GM18520 (cell line): ENCODE measurements around the gene WNT7B.

Source experiments
- ATAC-seq: cut with Tn5 transposase; IDR thresholded peaks from one replicate; pipeline ENCODE4 v1.9.1; 2021; ENCODE audit not compliant: unreplicated experiment

Gene WNT7B

DNA sequence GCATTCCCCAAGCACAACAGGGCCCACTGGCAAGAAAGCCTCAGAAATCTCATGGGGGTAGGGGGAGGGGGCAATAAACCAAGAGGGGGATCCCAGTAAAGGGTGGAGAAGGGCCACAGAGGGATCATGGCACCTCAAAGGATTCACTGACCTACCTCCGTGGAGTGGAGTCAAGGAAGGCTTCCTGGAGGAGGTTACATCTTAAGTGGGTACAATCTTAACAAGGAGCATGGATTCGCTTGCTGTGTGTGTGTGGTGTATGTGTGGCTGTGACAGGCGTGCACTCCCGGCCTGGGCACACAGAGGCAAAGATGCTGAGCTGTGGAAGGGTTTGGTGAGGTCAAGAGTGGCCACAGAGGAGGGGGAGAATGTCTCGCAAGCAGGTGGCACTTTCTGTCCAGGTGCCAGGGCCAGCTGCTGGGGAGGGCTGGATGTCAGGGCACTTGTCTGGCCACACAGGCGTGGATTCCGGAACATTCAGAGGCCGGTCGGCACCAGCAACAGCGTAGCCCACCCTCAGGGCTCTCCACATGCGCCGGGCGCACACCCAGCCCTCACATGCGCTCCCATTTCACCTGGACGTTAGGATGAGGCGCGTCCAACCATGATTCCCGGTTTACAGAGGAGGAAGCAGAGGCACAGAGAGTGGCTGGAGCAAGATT, 43.3 kb downstream of the WNT7B start:
- no peak for ATAC-seq

DNA sequence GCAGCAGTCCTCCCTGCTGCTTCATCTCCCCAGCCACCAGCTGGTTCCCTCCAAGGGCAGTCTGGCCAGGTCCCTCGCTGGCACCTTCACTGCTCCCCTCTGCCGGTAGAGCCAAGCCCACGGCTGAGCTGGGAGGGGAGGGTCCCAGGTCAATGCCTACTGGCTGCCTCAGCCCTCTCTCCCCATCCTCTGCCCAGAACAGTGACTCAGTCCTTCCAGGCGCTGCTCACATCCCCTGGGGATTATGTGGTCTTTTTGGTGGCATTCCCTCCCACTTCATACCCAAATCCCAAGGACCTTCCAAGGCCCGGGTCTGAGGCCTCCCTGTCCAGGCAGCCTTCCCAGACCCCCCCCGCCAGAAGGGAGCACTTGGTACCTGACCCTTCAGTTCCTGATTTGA, 44.9 kb downstream of the WNT7B start:
- no peak for ATAC-seq

DNA sequence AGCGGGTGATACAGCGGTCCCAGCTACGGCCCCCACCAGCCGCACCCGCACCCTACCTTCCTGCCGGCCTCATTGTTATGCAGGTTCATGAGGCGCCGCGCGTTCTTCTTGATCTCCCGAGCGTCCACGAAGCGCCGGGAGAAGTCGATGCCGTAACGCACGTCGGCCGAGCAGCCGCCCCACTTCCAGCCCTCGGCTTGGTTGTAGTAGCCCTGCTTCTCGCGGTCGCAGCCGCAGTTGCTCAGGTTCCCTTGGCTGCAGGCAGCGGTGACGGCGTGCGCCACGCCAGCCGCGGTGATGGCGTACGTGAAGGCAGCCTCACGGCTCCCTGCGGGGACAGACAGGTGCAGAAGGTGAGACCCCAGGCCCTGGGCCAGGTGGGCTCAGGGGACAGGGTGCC, 45.9 kb downstream of the WNT7B start:
- no peak for ATAC-seq

DNA sequence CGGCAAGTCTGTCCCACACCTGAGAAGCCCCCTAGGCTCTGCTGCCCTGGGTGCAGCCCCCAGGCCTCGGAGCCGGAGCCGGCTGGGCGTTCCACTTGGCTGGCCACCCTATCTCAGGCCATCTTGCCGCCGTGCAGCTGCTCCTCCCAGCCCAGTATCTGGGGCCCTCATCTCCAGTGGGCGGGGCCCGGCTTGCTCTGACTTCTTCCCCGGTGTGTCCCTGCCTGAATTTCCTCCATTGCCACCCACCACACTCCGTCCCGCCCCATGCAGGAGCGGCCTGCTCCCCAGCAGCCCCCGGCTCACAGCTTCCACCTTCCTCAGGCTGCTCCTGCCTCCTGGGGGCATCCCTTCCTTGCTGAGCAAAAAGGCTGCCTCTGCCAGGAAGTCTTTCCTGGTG, 46.6 kb downstream of the WNT7B start:
- no peak for ATAC-seq

DNA sequence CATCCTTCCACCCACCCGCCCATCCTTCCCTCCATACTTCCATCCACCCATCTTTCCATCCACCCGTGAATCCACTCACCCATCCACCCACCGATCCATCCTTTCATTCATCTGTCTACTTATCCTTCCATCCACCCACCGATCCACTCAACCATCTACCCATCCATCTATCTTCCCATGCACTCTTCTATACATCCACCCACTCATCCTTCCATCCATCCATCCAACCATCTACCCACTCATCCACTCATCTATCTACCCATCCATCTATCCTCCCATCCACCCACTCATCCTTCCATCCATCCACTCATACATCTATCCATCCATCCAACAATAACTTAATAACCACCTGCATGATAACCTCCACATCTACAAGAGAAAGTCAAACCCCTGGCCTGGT, 47.3 kb downstream of the WNT7B start:
- no peak for ATAC-seq

DNA sequence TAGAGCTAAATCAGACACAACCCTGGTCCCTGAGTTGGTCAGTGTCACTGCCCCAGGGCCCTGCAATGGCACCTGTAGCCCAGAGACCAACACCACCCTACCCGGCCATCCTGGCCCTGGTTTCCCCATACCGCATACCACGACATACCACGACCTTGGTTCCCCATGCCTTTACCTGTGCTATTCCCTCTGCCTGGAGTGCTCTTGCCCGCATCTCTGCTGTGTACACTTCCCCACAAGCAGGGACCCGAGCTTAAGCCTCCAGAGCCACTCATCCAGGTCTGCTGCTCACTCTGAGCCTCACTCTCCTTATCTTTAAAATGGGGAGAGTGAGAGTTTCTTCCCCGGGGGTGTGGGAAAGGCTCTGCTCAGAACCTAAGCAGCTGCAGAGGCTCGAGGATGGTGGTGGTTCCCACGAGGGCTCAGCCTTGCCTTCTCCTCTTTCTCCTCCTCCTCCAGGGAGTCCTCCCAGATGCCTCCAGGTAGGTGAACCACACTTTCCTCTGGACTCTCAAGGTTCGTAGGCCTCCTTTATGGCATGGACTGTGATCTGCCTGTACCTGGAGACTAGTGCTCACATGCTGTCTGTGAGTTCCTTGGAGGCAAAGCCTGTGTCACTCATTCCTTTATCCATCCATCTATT, 48.1 kb downstream of the WNT7B start:
- no peak for ATAC-seq

DNA sequence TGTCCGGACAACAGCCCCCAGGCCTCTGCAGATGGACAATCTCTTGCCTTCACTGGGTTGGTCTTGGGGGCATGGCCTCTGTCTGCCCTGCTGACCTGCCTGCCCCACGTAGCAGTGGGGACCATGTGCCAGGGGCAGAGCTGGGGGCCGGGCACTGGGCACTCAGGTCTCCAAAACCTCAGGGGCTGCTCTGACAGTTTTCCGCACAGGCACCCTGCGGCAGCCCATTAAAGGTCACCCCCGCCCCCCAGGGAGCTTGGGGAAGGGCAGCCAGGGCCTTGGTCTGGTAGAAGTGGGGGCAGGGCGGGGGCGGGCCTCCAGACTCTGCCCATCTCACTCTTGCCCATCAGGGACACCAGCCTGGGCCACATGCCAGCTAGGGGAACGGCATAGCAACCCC, 49.9 kb downstream of the WNT7B start:
- no peak for ATAC-seq

DNA sequence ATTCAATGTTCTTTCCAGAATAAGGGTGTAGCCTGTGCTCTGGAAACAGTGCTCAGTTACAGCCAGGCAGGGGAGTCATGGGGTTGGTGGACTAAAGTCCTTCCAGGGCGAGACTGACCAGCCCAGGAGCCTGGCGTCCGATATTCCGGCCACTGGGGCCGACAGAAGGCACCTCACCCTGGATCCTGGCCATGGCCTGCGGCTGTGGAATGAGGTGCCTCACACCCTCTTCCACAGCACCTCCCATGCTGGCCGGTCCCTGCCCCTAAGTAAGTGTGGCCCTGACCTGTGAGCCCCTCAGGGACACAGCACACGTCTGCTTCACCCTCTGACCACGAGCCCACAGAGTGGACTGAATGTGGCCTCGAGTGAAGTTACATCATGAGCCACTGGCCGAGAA, 50.5 kb downstream of the WNT7B start:
- ATAC-seq = no peak

DNA sequence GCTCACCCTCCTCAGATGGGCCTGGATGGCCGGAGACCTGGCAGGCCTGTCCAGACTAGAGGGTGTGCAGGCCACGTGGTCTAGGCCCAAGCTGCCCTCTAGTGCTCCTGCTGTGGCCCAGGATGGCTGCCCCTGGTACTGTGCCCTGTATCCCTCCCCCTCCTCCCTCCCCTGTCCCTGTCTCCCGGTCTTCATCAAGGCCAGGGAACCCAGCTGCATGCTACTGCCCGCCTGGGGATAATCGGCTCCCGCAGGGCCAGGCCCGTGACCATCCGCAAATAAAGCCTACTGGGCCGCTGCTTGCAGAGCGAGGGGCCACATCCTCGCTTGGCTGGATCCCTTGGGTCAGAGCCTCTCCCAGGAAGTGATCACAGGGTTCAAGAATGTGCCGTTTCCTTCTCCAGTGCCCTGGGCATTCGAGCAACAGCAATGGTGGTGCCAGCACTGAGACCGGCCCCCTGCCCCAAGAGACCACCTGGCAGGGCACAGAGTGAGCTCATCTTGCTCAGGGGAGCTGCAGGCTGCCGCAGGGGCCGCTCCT, 51.1 kb downstream of the WNT7B start:
- no peak for ATAC-seq

DNA sequence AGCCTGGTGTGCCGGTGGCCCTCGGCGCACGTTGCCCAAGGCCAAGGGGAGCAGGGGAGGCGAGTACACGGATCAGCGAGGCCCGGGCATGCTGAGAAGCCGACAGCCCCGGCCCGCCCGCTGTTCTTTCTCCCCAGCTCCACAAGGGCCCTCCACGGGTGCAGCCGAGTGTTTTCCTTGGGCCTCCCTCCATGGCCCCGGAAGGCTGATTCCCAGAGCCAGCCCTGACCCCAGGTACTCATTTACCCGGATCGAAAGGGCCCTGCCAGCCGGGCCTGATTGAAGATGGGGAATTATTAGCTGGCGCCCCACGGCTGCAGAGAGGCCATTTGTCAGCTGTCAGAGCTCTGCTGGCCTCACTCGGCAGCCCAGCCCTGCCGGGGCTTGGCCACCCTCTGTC, 53.1 kb downstream of the WNT7B start:
- no peak for ATAC-seq

DNA sequence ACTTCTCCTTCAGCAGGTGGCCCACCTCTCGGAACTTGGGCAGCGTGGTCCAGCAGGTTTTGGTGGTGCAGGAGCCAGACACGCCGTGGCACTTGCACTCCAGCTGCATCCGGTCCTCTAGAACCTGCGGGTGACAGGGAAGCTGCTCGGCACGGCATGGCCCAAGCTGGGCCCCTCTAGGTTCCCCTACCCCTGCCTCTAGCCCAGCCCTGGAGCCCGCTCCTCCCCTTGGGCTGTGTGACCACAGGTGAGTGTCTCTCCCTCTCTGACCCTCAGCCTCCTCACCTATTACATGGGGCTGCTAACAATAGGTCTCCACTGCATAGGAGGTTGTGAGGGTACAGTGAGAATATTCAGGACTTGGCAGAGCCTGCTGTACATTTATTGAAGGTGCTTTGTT, 53.8 kb downstream of the WNT7B start:
- ATAC-seq = no peak

DNA sequence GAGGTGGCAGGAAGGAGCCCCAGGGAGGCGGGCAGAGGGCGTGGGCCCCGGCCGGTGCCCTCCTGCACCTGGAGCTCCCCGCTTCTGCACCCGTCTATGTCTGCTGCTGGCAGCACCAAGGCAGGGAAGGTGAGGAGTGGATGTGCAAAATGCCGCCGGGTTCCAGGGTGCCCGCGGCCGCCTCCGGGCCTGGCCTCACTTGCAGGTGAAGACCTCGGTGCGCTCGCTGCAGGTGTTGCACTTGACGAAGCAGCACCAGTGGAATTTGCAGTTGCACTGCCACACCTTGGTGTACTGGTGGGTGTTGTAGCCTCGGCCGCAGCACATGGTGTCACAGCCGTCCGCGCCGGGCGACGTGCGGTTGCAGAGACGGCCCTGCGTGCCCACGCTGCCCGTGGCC, 54.3 kb downstream of the WNT7B start:
- no peak for ATAC-seq

DNA sequence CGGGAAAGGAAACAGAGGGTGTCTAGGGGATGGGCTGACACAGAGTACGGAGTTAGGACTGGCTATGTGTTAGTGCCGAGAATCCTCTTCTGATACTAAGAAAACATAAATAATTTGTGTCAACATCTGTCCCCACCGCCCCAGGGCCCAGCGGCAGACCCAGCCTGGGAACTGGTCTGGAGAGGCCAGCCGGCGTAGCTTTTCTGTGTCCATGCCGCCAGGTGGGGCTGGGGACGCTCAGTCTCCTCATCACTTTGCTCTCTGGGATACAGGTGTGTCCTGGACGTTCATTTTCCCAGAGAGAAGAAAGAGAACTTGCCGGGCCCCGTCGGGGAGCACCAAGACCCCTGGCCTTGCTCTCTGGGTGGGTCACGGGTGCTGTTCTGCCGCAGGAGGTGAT, 54.7 kb downstream of the WNT7B start:
- no peak for ATAC-seq

DNA sequence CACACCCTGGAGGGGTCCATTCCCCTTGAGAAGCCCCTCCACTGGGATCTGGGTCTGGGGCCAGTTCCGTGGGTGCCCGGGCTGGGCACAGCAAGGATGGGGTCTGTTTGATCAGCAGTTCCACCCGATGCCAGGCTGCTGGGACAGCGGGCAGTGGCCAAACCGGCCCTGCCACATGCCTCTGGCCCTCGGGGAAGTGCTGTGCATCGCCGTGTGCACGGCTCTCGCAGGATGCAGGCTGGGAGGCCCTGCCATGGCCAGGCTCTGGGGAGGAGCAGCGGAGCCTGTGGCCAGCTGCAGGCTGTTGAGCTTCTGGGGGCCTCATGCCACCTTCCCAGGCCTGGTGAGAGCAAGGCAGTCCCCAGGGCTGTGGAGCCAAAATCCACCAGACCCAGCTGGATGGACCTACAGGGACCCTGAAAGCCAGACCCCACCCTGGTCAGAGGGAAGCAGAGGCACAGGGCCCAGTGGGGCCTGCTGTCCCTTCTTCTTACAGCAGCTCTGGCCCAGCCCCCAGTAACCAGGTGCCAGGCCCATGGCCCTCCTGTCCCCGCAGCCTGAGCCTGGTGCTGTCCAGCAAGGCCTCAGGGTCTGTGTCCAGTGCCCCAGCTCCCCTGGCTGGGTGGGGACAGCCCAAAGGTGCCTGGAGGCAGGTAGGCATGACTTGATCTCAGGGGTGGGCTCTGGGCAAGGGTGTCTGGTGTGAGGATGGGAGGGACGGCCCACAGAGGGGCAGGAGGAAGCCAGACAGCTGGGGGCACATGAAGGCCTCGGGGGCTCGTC, 57.3 kb downstream of the WNT7B start:
- ATAC-seq = no peak

DNA sequence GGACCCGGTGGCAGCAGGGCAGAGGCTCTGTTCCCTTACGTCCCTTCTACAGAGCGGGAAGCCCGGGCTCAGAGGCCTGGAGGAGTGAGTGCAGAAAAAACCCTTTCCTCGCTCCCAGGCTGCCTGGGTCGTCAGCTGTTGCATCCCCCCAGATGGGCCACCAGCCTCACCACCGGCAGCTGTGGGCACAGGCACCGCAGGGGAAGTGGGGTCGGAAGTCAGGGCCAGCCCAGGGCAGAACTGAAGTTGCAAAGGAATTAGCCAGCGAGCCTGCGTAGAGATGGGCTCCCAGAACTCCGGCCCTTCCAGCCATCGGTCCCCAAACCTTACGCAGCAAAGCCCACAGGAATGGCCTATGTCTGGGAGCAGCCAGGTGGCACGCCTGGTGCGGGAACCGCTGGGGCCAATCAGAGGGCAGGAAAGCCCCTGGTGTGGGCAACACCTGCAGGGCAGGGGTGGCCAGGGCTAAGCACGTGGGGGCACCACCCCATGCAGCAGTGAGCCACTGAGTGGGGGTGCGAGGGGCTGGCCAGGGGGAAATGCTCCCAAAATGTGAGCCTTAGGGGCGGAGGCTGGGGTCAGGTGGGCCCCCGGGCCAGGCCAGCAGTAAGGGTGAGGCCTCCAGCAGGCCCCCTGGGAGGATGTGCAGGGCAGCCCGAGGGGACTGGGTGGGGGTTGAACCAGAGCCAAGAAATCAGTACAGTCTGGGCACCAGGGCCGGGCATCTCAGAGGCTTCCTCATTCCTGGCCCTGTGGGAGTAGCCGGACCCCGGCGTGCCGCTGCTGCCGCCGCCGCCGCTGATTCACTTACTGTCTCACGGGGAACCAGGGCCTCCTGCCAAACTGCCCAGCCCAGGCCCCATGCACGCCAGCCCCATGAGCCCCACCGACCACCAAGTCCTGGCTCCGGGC, 58.2 kb downstream of the WNT7B start:
- no peak for ATAC-seq

DNA sequence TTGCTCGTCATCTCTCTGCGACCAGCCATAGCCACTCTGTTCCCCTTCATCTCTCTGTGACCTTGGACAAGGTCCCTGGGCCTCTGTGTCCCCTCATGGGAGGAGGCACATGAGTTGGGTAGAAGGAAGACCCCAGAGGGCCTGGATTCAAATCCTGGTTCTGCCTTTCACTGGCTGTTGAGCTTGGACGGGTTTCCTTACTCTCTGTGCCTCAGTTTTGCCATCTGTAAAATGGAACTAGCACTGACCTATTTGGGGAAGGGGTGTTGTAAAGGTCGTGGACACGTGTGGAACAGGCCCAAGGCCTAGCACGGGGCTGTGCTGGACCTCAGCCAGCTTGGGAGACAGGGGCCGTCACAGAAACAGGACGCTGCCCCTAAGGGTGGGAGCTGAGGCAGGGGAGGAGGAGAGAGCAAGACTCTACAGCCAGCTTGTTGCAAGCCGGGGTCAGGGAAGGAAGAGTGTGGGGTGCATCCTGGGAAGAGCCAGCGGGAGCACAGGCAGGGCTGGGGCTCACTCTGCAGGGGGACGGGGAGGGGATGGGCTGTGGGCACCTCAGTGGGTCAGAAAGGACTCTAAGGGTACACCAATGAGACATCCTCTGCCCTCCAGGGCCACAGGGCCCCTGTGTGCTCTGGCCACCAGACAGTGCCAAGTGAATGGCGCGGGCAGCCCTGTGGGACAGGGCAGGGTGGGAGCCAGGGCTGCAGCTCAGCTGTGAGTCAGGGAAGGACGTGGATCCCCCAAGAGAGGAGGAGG, 59.1 kb downstream of the WNT7B start:
- no peak for ATAC-seq

DNA sequence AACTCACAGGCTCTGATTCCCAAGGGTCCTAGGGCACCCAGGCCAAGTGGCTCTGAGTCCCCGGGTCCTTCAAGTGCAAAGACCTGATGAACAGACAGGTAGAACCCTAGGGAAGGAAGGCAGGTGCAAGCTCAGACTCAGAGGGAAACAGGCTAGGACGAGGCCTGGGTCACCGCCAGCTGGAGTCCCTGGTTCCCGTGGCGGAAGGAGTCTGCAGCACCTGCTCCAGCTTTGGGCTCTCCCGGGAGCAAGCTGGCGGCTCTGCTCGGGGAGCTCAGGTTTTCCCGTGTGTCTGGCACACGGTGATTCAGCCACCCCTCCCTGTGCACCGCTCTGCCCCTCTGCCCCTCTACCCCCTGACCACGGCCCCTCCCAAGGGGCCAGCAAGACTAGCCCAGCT, 59.8 kb downstream of the WNT7B start:
- ATAC-seq = no peak

DNA sequence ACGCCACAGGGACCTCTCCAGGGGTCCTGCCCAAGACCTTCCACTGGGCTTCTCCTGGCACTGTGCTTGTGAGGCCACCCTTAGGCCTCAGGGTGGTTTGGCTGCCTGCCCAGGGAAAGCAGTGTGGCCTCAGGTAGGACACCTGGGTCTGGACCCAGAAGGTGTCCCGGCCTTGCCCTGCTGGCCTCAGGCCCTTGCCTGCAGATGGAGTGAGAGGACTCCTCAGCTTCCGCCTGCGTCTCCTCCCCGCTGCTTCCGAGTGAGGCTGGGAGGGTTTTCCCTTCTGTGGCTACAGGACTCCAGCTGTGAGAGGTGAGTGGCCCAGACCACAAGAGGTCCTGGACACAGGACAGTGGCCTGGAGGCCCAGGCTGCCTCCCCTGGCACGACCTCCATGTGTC, 60.4 kb downstream of the WNT7B start:
- no peak for ATAC-seq

DNA sequence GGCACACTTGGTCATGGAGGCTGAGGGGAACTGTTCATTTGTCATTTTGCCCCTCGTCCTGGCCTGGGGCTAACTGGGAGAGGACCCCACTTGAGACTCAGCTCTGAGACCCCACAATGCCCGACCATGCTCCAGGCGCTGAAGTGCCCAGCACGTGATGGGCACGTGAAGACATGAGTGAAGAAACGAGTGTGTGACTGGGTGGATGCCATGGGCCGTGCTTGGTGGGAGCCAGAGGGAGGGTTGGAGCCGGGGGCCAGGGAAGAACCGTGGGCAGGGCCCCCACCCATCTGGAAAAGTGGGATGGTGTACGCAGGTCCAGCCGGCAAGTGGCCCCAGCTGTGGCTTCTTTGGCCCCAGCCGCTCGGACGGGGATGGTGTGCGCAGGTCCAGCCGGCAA, 61.1 kb downstream of the WNT7B start:
- ATAC-seq = no peak

DNA sequence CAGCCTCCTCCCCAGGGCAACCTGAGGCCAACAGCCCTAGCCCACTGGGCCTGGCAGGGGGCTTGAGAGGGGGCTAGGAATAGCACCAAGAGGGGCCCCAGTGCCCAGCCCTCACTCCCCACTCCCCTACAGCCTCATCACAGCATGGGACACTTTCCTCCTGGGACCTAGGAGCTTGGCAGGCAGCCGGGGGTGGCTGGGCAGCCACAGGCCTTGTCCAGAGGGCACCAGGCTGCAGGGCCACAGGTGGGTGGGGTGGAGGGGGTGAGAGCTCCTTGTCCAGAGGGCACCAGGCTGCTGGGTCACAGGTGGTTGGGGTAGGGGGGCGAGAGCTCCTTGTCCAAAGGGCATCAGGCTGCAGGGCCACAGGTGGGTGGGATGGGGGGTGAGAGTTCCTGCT, 61.8 kb downstream of the WNT7B start:
- ATAC-seq = no peak
